SK-N-SH treated with all-trans-retinoic acid at 6 μM for 48 hours (cell line): Measurements from ENCODE around the gene ASAP2.

Experiments
- ATAC-seq: fragments of 200-7000 bp; cut with Tn5 transposase; 3 replicates; pipeline ENCODE4 v1.9.1; 2020; ENCODE audit warnings: mild to moderate bottlenecking, moderate library complexity
- BACH2 ChIP-seq: fragments of 250-450 bp; sonication (Bioruptor Pico); IDR thresholded peaks from 2 replicates; pipeline ENCODE4 v1.9.0; 2021; ENCODE audit warnings: mild to moderate bottlenecking, borderline replicate concordance
- CREB5 ChIP-seq: fragments of 250-450 bp; sonication (Bioruptor Pico); IDR thresholded peaks from 2 replicates; pipeline ENCODE4 v1.5.1; 2020; ENCODE audit warnings: low read depth, mild to moderate bottlenecking, moderate library complexity
- CSRNP3 ChIP-seq: fragments of 250-450 bp; sonication (Bioruptor Pico); IDR thresholded peaks from 2 replicates; pipeline ENCODE4 v1.5.1; 2021; ENCODE audit warnings: mild to moderate bottlenecking, moderate library complexity
- ESRRG ChIP-seq: fragments of 250-450 bp; sonication (Bioruptor Pico); IDR thresholded peaks from 2 replicates; pipeline ENCODE4 v1.6.1; 2021; ENCODE audit warnings: mild to moderate bottlenecking
- GLIS3 ChIP-seq: fragments of 250-450 bp; sonication (Bioruptor Pico); IDR thresholded peaks from 2 replicates; pipeline ENCODE4 v1.5.0; 2020; ENCODE audit warnings: mild to moderate bottlenecking, moderate library complexity
- ISL1 ChIP-seq: fragments of 250-450 bp; sonication (Bioruptor Pico); IDR thresholded peaks from 2 replicates; pipeline ENCODE4 v2.1.2; 2022; ENCODE audit warnings: mild to moderate bottlenecking, moderate library complexity
- PATZ1 ChIP-seq: fragments of 250-450 bp; sonication (Bioruptor Pico); IDR thresholded peaks from 2 replicates; pipeline ENCODE4 v1.8.0; 2020; ENCODE audit warnings: mild to moderate bottlenecking, moderate library complexity, borderline replicate concordance
- POU6F1 ChIP-seq: fragments of 250-450 bp; sonication (Bioruptor Pico); IDR thresholded peaks from 2 replicates; pipeline ENCODE4 v1.8.0; 2021; ENCODE audit warnings: low read depth, mild to moderate bottlenecking, moderate library complexity, borderline replicate concordance
- PPARA ChIP-seq: fragments of 250-450 bp; sonication (Bioruptor Pico); IDR thresholded peaks from 2 replicates; pipeline ENCODE4 v1.5.0; 2020; ENCODE audit warnings: mild to moderate bottlenecking, borderline replicate concordance
- RARB ChIP-seq: fragments of 250-450 bp; sonication (Bioruptor Pico); IDR thresholded peaks from 2 replicates; pipeline ENCODE4 v1.8.0; 2021; ENCODE audit warnings: mild to moderate bottlenecking, moderate library complexity
- SNAI2 ChIP-seq: fragments of 250-450 bp; sonication (Bioruptor Pico); IDR thresholded peaks from 2 replicates; pipeline ENCODE4 v1.5.0; 2020; ENCODE audit warnings: mild to moderate bottlenecking, moderate library complexity
- TCF4 ChIP-seq: fragments of 250-450 bp; sonication (Bioruptor Pico); IDR thresholded peaks from 2 replicates; pipeline ENCODE4 v1.8.0; 2021; ENCODE audit warnings: mild to moderate bottlenecking, moderate library complexity, borderline replicate concordance
- TOX ChIP-seq: fragments of 250-450 bp; sonication (Bioruptor Pico); IDR thresholded peaks from 2 replicates; pipeline ENCODE4 v1.8.0; 2021; ENCODE audit warnings: mild to moderate bottlenecking, moderate library complexity, borderline replicate concordance
- TSHZ2 ChIP-seq: fragments of 250-450 bp; sonication (Bioruptor Pico); IDR thresholded peaks from 2 replicates; pipeline ENCODE4 v1.5.0; 2020; ENCODE audit warnings: mild to moderate bottlenecking, moderate library complexity
- ZC3H10 ChIP-seq: fragments of 250-450 bp; sonication (Bioruptor Pico); IDR thresholded peaks from 2 replicates; pipeline ENCODE4 v1.5.1; 2021; ENCODE audit warnings: mild to moderate bottlenecking, moderate library complexity
- ZFP3 ChIP-seq: fragments of 250-450 bp; sonication (Bioruptor Pico); IDR thresholded peaks from 2 replicates; pipeline ENCODE4 v1.5.0; 2020; ENCODE audit warnings: mild to moderate bottlenecking, moderate library complexity
- ZFP30 ChIP-seq: fragments of 450-650 bp; formaldehyde crosslinking; IDR thresholded peaks from 2 replicates; pipeline ENCODE4 v1.5.0; 2022; ENCODE audit warnings: mild to moderate bottlenecking, moderate library complexity
- ZNF70 ChIP-seq: fragments of 450-650 bp; formaldehyde crosslinking; IDR thresholded peaks from 2 replicates; pipeline ENCODE4 v1.5.0; 2020; ENCODE audit warnings: mild to moderate bottlenecking, moderate library complexity
- ZNF8 ChIP-seq: fragments of 450-650 bp; formaldehyde crosslinking; IDR thresholded peaks from 2 replicates; pipeline ENCODE4 v1.5.0; 2020; ENCODE audit warnings: mild to moderate bottlenecking, moderate library complexity

The ASAP2 gene

GRCh38 chr2:9220201-9220600 lies 13.6 kb downstream of the ASAP2 start (continued):
- TF ChIP-seq TSHZ2 (CRISPR knock-in tag): no peak
- no peak for TF ChIP-seq TOX (CRISPR knock-in tag)
- no peak for TF ChIP-seq ZFP30 (CRISPR knock-in tag)
- TF ChIP-seq ISL1 (CRISPR knock-in tag): no peak
- no peak for TF ChIP-seq SNAI2
- TF ChIP-seq POU6F1 (CRISPR knock-in tag): no peak

- TF ChIP-seq RARB (CRISPR knock-in tag) (no peak), ESRRG (no peak), TCF4 (no peak), CSRNP3 (CRISPR knock-in tag) (no peak), ZNF70 (CRISPR knock-in tag) (no peak)
- no peak for ATAC-seq
These were observed 14.6 kb downstream of the ASAP2 start for GRCh38 chr2:9221223-9221622.

GRCh38 chr2:9222239-9222892 lies 15.8 kb downstream of the ASAP2 start:
- TF ChIP-seq ISL1 (CRISPR knock-in tag) (no peak), BACH2 (CRISPR knock-in tag) (no peak), CSRNP3 (CRISPR knock-in tag) (no peak), RARB (CRISPR knock-in tag) (no peak), PPARA (CRISPR knock-in tag) (no peak), ESRRG (no peak), ZNF70 (CRISPR knock-in tag) (no peak), CREB5 (CRISPR knock-in tag) (no peak), TCF4 (no peak), ZC3H10 (CRISPR knock-in tag) (no peak), ZNF8 (CRISPR knock-in tag) (no peak), GLIS3 (CRISPR knock-in tag) (no peak)
- TF ChIP-seq, all 23 proteins: peak for 0
- ATAC-seq: no peak

GRCh38 chr2:9222893-9223287 lies 16.3 kb downstream of the ASAP2 start:
- ATAC-seq: no peak
- TF ChIP-seq SNAI2: no peak
- no peak for TF ChIP-seq ZFP3 (CRISPR knock-in tag)
- TF ChIP-seq TCF4: no peak
- TF ChIP-seq PATZ1 (CRISPR knock-in tag): no peak
- no peak for TF ChIP-seq POU6F1 (CRISPR knock-in tag)
- no peak for TF ChIP-seq GLIS3 (CRISPR knock-in tag)
- TF ChIP-seq CSRNP3 (CRISPR knock-in tag): no peak
- TF ChIP-seq ZFP30 (CRISPR knock-in tag): no peak
- TF ChIP-seq ESRRG: no peak
- TF ChIP-seq ZNF8 (CRISPR knock-in tag): no peak
- no peak for TF ChIP-seq CREB5 (CRISPR knock-in tag)
